Measurements from ENCODE around the gene SLC47A1.
"Not testable (repeated sequence)": the region's sequence is repeated elsewhere in the genome, so short reads cannot be mapped to it uniquely, and the experiment has no call there.

GRCh38 chr17:19580566-19580920, 46.9 kb downstream of the SLC47A1 start:
- TF ChIP-seq CTCF, POLR2A (IDR thresholded peaks at IDR 0.05): not testable (repeated sequence)
